A673 (cell line): Measurements from ENCODE around the gene SCNN1G. TPM values are rescaled to one million over a fixed set of nuclear protein-coding genes. Genes with fewer than 3 reads are reported as not detected.

ENCODE experiments used
- BruUV-seq: library from RNA; stranded (reverse); fragments of 400-500 nt; replicated peaks from 2 replicates; lab custom pipeline; 2021; lab: Mats Ljungman, UMichigan
- CTCF ChIA-PET: fragments of 300-600 bp; sonication (Branson Sonifier 250); formaldehyde crosslinking; loops from one replicate; lab custom pipeline; 2022; ENCODE audit warnings: antibody characterized with exemption; lab: Charles Lee
- POLR2A ChIA-PET: fragments of 300-600 bp; sonication (Branson Sonifier 250); formaldehyde crosslinking; loops from one replicate; lab custom pipeline; 2022; ENCODE audit warnings: antibody characterized with exemption; ENCODE audit not compliant: low non-redundant PET; lab: Charles Lee
- DNase-seq: peaks from one replicate; pipeline ENCODE4 v3.0.0-alpha.2; 2015; ENCODE audit warnings: low spot score
- H3K27ac ChIP-seq: fragments of 200-600 bp; sonication (generic); 2 replicates; pipeline ENCODE4 v1.5.1; 2016; ENCODE audit warnings: mixed run types, low read depth, mild to moderate bottlenecking, mixed read lengths, antibody characterized with exemption, low read length; ENCODE audit not compliant: poor library complexity, severe bottlenecking
- H3K27me3 ChIP-seq: fragments of 200-600 bp; sonication (generic); replicated peaks from 2 replicates; pipeline ENCODE4 v1.6.1; 2017; ENCODE audit warnings: mixed run types, low read depth, mild to moderate bottlenecking, mixed read lengths, antibody characterized with exemption, low read length; ENCODE audit not compliant: insufficient read depth, poor library complexity
- H3K36me3 ChIP-seq: fragments of 200-600 bp; sonication (generic); 2 replicates; pipeline ENCODE4 v1.6.1; 2016; ENCODE audit warnings: mixed run types, mild to moderate bottlenecking, mixed read lengths, antibody characterized with exemption, low read length; ENCODE audit not compliant: insufficient read depth, poor library complexity, severe bottlenecking
- H3K4me1 ChIP-seq: fragments of 200-600 bp; sonication (generic); 2 replicates; pipeline ENCODE4 v1.6.1; 2017; ENCODE audit warnings: mixed run types, mild to moderate bottlenecking, mixed read lengths, antibody characterized with exemption, low read length; ENCODE audit not compliant: insufficient read depth, poor library complexity, severe bottlenecking
- H3K4me3 ChIP-seq: fragments of 200-600 bp; sonication (generic); 2 replicates; pipeline ENCODE4 v1.5.1; 2016; ENCODE audit warnings: low read depth, mixed run types, mild to moderate bottlenecking, mixed read lengths, low read length; ENCODE audit not compliant: poor library complexity, severe bottlenecking
- H3K9me3 ChIP-seq: fragments of 200-600 bp; sonication (generic); 2 replicates; pipeline ENCODE4 v1.6.1; 2016; ENCODE audit warnings: mixed run types, low read depth, mild to moderate bottlenecking, mixed read lengths, antibody characterized with exemption, low read length; ENCODE audit not compliant: poor library complexity, severe bottlenecking
- EZH2 ChIP-seq: fragments of 200-600 bp; sonication (generic); IDR thresholded peaks from 2 replicates; pipeline ENCODE4 v1.6.1; 2017; ENCODE audit warnings: borderline replicate concordance, low read depth, mild to moderate bottlenecking, mixed read lengths, antibody characterized with exemption, low read length; ENCODE audit not compliant: poor library complexity, severe bottlenecking
- intact Hi-C: fragments of 100-400 bp; cut with micrococcal nuclease; formaldehyde crosslinking; loops from one replicate; pipeline ENCODE4 v1.10.0; 2022; ENCODE audit not compliant: unreplicated experiment
- total RNA-seq: library from RNA; stranded (reverse); gene quantifications from 2 replicates; pipeline ENCODE4 v1.2.3, GENCODE V29; 2021
- TF ChIP-seq, protein P1 (sequence below): fragments of 300-800, 200-600 bp; sonication (generic); conservative IDR thresholded peaks from 2 replicates; pipeline ENCODE4 v1.5.1; 2017; ENCODE audit warnings: low read depth, mild to moderate bottlenecking, antibody characterized with exemption, low read length, moderate library complexity, mixed read lengths

Gene SCNN1G
- total RNA-seq, 1 experiment from 2014 or later = 22.3 TPM

GRCh38 chr16:23148513-23149266, 33.9 kb upstream of the SCNN1G start:
- POLR2A ChIA-PET = no interaction called here
- intact Hi-C loops = no loop called here
- DNase-seq = peak; percentile 54

DNA sequence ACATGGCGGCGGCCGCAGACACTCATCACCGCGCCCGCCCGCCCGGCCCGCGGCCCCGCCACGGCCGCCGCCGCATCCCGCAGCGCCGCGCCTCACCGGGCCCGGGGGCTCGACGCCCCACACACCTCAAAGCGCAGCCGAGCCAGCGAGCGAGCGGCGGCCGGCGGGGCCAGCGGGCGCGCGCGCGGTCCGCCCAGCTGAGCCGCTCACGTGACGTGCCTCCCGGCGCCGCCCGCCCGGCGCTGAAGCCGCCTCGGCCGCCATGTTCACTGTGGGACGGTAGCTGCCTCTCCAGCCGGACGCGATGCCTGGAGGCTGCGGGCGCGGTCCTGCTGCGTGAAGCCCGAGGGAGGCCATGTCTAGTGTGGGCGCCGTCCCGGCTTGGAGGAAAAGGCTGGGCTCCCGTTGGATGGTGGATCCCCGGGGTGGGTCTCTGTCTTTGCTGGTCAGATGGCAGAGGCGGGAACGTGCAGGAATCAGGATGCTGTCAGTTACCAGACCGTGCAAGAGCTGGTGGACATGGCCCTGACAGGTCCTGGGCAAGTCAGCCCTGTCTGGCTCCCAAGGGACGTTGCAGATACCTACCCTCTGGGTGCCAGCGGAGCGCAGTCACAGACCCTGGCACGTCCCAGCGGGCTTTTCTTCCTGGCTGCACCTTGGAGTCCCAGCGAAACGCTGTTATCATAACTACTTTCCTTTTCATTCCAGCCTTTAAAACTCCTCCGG, 33.1 kb upstream of the SCNN1G start, which contains the start of gene USP31:
TSS of gene USP31 (minus strand) at position 186 of the 726 bp plus-strand sequence. CDS start at position 4, 182 bp downstream.
- intact Hi-C loops = no loop called here
- CTCF ChIA-PET = no interaction called here

More at GRCh38 chr16:23148513-23149266, 33.9 kb upstream of the SCNN1G start:
- H3K36me3 ChIP-seq = no peaks in the 10 kb centered on the region
- BruUV-seq = no TSS peak
- no peaks in the 10 kb centered on the region for H3K9me3 ChIP-seq
- peak overlapping the region; percentile 75 for H3K4me3 ChIP-seq
- H3K27ac ChIP-seq = peak overlapping the region; percentile 67
- H3K4me1 ChIP-seq = peaks cover 44% of the 10 kb centered on the region
- CTCF ChIA-PET = no interaction called here
- no peaks in the 10 kb centered on the region for H3K27me3 ChIP-seq
- TF ChIP-seq EZH2 = no peak
- TF ChIP-seq, protein P1, sequence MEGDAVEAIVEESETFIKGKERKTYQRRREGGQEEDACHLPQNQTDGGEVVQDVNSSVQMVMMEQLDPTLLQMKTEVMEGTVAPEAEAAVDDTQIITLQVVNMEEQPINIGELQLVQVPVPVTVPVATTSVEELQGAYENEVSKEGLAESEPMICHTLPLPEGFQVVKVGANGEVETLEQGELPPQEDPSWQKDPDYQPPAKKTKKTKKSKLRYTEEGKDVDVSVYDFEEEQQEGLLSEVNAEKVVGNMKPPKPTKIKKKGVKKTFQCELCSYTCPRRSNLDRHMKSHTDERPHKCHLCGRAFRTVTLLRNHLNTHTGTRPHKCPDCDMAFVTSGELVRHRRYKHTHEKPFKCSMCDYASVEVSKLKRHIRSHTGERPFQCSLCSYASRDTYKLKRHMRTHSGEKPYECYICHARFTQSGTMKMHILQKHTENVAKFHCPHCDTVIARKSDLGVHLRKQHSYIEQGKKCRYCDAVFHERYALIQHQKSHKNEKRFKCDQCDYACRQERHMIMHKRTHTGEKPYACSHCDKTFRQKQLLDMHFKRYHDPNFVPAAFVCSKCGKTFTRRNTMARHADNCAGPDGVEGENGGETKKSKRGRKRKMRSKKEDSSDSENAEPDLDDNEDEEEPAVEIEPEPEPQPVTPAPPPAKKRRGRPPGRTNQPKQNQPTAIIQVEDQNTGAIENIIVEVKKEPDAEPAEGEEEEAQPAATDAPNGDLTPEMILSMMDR = no peak

DNA sequence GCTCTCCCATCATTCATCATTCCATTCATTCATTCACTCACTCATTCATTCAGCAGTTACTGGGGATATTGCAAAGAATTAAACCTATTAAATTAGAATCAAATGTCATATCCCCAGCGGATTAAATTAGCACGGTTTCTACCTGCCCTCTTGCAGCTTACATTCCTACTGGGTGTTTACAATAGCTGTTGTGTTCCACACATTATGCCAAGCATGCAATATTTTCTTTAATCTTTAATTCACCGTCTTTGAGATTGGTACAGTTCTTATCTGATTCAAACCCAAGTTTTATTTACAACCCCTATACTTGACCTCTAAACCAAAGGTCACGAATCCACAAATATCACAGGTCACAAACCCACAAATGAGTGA, 32.6 kb upstream of the SCNN1G start:
- no peaks in the 10 kb centered on the region for H3K27me3 ChIP-seq
- no peak overlapping the region for H3K27ac ChIP-seq
- DNase-seq = no peak
- BruUV-seq = no TSS peak
- CTCF ChIA-PET = no interaction called here
- intact Hi-C loops = no loop called here
- no peaks in the 10 kb centered on the region for H3K9me3 ChIP-seq
- no peaks in the 10 kb centered on the region for H3K36me3 ChIP-seq
- peak overlapping the region; percentile 53 for H3K4me3 ChIP-seq
- no peak for TF ChIP-seq EZH2
- TF ChIP-seq, protein P1 = no peak
- POLR2A ChIA-PET = no interaction called here
- H3K4me1 ChIP-seq = peaks cover 31% of the 10 kb centered on the region

More for the DNA sequence above, 33.1 kb upstream of the SCNN1G start, which contains the start of gene USP31:
- POLR2A ChIA-PET = no interaction called here
- Histone ChIP-seq H3K36me3 (no peaks in the 10 kb centered on the region), H3K4me1 (peaks cover 36% of the 10 kb centered on the region), H3K27me3 (no peaks in the 10 kb centered on the region), H3K27ac (peak within 1 kb of the TSS; percentile 67), H3K9me3 (no peaks in the 10 kb centered on the region), H3K4me3 (peak within 1 kb of the TSS; percentile 75)
- no peak for TF ChIP-seq EZH2
- TF ChIP-seq, protein P1 = no peak
- DNase-seq = peak; percentile 99
- no TSS peak for BruUV-seq
